RPMI7951 (cell line): ENCODE measurements around the gene ATF3. TPM values are rescaled to one million over a fixed set of nuclear protein-coding genes. Genes with fewer than 3 reads are reported as not detected.
A peak's percentile ranks its signal among the peaks of the same experiment; 100 is the strongest.

Source experiments
- DNase-seq: peaks from one replicate; pipeline ENCODE4 v3.0.0-alpha.2; 2012; ENCODE audit warnings: low read depth
- total RNA-seq: library from RNA; depleted of rRNA; stranded (reverse); fragments of >200 nt; shearing (Covaris generic); gene quantifications from 2 replicates; pipeline ENCODE4 v1.2.3, GENCODE V29; 2014

ATF3 gene
- total RNA-seq, 1 experiment from 2014 or later, result 1.4 TPM

DNA sequence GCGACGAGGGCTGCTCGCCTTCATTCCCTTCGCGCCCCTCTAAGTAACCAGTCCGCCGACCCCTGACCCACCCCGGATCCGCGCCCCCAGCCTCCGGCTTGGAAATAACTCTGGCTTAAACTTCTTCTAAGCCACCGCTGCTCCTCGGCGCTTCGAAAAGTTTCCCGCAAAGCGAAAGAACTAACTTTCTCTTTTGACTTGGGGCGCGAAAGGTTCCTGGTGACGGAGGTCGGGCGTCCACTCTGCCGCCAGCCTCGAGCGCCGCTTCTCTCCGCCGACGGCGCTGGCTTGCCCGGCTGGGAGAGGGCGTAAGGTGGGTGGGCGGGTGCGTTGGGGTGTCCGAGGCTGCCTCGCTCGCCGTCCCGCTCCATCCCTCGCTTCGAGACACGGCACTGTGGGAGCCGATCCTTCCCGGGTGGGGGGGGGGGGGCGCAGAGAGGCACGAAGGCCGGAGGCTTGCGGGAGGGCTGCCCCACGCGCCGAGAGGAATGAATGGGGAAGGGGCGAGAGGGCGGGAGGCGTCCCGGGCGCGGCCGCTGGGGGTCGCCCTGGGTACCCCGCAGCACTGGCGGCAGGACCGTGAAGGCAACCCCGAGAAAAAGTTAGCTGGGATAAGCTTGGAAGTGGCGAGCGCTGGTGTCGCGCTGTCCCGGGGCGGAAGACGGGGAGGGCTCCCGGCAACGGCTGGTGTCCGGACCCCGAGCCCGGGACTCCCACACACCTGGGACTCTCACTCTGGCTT is 569 bp downstream of the ATF3 start:
- peak; percentile 59 for DNase-seq

DNA sequence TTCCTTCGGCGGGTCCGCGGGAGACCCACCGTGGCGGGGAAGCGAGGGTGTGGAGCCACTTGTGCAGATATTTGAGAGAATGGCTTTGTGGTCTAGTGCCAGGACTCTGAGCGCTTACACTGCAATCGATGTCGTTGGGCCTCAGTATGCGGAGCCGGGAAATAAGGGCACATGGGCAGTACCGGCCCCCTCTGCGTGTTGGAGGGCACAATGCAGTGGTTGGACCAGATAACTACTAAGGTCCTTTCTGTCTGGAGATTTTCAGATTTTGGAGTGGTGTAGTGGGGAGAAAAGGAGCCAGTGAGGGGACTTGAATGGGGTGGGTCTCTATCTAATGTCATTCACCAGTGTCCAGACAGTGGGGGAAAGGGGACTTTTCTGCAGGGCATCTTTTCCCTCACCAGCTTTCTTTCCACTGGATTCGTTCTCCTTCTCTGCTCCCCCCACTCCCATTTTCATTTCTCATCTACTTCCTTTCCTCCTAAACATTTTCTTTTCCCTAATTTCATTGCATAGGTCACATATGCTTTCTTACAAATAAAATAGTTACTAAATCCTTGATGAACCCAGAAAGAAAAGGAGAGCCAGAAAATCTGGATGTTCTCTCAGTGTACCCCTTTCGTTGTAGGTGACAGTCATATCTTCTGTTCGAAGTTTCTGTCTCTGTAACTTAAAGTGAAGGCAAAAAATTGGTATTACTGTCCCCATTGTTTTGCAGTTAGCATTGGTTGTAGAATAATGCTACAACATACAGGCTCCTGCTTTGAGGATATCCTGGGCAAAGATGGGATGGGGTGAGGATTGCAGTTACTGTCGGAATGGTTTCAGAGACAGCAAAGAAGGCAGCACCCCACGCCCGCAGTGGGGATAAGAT is 1.4 kb downstream of the ATF3 start:
- DNase-seq, result peak; percentile 11

GRCh38 chr1:212610575-212610967 is 2.0 kb downstream of the ATF3 start:
- no peak for DNase-seq

DNA sequence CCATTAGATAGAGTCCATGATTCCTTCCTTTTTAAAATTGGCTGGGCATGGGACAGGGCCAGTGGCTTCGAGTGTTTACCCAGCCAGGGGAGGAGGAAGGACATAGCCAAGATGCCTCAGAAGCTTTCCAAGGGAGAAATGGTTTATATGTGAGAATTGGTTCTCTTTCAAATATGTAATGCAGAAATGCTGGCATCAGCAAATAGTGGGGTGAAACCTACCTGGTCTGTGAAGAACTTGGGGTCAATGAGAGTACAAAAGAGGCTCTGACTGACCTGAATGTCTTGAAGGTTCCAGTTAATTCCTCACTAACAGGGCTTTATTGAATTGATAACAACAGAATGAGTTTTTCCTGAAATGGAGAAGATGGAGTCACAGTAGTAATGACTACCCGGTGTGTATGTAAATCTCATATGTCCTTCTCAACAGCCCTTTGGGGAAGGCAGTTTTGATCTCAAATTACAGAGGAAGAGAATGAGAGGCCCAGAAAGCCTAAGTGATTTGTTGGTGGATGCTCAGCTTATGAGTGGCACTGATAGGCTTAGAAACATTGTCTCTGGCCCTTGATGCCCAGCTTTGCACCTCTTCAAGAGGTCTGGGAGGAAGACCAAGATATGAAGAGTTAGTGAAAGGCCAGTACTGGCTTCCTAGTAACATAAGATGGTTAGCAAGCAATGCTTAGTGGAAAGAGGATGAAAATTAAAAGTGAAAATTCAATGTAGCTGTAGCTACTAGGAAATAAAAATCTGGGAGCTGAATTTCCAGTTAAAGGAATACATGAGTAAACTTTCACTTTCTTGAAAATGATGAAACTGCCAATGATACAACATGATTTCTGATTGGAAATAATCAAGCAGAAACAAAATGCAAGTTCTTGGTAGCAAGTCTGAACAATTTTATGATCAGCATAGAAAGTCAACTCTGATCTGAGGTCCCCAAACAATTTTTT is 2.7 kb downstream of the ATF3 start:
- no peak for DNase-seq

DNA sequence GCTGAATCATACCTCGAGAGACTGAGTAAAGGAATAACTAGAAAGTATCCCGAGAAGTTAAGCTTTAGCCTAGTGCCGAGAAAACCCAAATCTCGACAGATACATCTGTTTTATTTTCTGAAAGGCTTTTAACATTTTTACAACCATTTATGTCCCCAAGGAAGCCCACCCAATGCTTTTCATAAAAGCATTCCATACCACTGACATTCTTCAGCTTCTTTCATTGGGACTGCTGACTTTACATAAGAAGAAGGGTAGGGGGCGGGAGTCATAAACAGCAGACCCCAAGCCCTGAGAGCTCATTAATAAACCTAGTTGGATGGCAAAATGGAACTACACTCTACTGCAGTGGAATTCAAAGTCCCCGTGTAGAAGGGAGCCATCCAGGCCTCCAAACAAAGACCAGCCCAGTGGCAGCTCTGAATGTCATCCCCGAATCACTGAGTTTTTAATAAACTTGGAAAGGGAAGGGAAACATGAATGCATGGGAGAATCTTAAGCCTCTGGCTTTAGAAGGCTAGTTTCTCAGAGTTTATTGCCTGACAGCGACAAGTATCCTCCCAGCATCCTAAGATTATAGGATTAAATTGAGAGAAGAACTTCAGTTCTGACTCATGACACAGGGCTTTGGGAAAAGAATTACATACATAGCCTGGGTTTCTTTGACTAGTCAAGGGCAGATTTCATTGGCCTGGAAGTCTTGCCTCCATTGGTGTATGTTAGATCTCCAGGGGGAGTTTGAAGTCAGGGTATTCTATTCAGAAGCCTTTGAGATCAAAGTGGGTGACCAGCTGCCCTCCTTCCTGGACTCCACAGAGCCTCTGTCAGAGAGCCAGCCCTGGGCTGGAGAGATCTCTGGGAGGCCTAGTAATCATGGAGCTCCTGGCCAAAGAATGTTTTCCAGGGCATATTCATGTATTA is 3.7 kb downstream of the ATF3 start:
- DNase-seq, result peak; percentile 17

GRCh38 chr1:212613440-212614335 is 5.1 kb downstream of the ATF3 start:
- peak; percentile 91 for DNase-seq

DNA sequence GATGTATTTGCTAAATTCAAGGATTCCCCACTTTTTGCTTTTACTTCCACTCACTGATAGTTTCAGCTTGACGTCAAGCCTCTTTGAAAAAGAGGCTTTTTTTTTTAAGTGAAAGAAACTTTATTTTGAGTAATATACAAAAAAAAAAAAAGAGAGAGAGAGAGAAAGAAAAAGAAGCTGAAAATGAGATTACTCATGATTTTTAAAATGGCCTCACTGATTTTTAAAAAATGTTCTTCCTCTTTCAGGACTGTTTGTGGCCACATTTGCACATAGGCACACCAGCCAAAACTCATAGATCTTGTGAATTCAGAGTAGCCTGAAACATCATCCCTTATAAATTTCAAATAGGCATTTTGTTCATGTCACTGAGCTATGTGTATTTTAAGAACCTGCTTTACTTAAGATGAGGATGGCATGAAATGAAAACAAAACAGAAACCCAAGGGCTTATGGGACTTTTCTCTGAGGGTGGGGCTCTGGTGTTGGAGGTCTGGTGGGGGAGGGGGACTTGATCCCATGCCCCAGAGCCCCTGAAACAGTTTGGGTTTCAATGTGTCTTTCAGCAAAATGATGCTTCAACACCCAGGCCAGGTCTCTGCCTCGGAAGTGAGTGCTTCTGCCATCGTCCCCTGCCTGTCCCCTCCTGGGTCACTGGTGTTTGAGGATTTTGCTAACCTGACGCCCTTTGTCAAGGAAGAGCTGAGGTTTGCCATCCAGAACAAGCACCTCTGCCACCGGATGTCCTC is 6.1 kb downstream of the ATF3 start:
- no peak for DNase-seq

GRCh38 chr1:212615201-212615470 is 6.6 kb downstream of the ATF3 start:
- DNase-seq, result no peak

DNA sequence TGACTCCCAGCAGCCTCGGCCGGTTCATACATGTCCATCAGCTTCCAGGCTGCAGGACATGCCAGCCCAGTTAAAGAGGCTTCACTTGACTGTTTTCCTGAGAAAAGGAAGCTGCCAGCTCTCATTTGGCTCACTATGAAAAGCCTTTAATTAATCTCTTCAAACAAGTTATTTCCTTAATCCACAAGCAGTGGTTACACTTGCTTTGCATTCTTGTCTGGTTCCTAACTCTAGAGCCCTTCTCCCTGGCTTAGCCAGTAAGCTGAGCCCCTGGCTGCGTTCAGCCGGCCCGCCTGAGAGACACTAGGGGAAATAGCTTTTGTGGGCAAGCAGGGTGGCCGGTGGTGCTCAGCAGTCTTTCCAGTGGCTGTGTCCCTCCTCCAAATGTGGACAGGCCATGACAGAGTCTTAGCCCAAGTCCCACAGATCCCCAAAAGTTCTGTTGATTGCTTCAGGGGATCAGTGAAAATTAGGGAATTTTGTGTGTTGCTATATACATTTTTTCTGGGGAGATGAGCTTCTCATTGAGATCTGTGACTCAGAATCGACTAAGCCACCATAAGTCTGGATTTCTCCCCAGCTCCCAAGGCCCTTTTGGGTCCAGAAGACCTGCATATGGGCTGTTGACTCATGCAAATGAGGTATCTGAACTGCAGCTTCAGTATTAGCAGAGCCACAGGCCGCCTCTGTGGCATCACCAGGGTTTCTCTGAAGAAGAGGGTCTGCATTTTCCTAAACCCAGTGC is 10.1 kb downstream of the ATF3 start:
- no peak for DNase-seq

DNA sequence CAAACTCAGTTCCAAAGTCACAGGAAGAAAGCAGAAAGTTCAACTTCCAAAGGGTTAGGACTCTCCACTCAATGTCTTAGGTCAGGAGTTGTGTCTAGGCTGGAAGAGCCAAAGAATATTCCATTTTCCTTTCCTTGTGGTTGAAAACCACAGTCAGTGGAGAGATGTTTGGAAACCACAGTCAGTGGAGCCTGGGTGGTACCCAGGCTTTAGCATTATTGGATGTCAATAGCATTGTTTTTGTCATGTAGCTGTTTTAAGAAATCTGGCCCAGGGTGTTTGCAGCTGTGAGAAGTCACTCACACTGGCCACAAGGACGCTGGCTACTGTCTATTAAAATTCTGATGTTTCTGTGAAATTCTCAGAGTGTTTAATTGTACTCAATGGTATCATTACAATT is 11.7 kb downstream of the ATF3 start:
- no peak for DNase-seq

DNA sequence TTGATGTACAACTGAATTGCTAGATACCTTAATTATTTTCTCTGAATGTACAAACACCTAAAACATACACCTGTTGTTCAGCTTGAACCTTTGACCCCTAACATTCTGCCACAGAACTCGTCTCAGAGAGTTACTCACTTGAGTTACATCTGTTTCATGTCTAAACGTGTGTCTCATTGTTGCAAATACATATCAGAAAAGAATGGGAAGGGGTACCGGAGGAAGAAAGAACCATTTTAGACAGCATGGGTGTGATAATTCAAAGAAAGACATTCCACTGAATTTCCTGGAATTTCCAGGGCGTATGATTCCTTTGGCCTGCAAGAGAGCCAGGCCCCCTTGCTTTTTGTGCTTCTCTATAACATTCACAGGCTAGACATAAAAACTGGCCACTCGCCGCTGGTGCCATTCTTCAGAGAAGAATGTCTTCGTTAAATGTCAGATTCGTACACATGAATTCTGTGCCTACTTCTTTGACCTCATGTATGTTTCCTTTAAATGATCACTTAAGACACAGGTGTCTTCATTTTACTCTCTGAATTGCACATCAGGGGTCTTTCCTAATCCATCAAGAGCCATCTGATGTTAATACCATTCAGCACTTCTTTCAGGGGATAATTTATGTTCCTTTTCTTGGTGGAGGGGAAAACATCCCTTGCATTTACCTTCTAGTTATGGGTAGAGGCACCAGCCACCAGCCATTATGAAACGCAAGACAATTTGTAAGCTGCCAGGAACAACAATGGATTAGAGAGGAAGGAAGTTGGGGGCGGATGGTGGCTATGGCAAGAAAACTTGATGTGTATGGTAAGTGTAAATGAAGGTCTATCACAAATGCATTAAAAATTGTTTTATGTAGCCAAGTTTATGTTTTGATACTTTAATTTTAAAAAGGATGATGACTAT is 12.7 kb downstream of the ATF3 start:
- no peak for DNase-seq

DNA sequence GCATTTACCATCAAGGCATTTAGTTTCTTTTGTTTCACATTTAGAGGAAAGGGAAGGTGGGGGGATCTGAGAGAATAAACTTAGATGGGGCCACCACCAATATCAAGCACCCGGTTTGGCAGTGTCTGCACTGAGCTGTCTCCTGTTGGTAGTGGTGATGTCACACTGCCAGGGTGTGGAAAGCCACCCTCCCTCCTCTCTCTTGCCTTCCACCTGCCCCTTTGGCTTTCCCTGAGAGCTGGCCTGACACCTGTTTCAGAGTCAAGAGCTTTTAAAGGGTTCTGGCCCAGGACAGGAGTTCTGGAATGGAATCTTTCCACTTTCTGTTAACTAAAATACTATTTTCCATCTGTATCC is 13.4 kb downstream of the ATF3 start:
- no peak for DNase-seq

GRCh38 chr1:212622467-212622866 is 13.9 kb downstream of the ATF3 start:
- DNase-seq, result no peak

DNA sequence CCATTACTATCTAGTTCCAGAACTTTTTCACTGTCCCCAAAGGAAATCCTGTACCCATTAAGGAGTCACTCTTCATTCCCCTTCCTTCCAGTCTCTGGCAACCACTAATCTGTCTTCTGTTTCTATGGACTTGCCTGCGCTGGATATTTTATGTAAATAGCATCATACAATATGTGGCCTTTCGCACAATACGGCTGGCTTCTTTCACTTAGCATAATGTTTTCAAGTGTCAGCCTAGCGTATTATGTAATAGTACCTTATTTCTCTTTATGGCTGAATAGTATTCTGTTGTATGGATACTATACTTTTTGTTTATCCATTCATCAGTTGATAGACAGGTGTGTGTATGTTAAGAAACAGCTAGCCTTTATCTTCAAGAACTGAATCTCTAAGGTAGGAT is 14.3 kb downstream of the ATF3 start:
- DNase-seq, result no peak

DNA sequence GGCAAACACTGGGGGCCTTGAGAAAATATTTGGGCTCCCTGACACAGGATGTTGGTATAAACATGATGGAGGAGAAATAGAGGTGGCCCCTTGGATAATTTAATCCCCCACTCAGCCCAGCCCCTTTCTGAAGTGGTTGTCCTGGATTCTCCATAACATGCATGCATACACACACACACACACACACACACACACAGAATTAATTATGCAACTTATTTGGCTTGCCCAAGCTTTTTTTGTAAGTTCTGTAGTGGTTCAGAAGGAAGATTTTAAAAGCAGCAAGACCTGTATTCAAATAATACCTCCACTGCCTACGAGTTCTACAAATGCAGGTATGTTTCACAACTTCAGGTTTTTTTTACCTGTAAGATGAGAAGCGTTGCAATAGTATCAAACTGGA is 15.0 kb downstream of the ATF3 start:
- no peak for DNase-seq

- no peak for DNase-seq
Measured at GRCh38 chr1:212624976-212625501, 16.5 kb downstream of the ATF3 start.

- DNase-seq, result no peak
Measured at GRCh38 chr1:212625781-212626450, 17.4 kb downstream of the ATF3 start.
